ENCODE data around the gene PRG3.
A peak's percentile ranks its signal among the peaks of the same experiment; 100 is the strongest.

The PRG3 gene

GRCh38 chr11:57359396-57359795 lies 21.6 kb downstream of the PRG3 start:
- DNase-seq (ENCODE audit: low spot score): no peak

- no peak for DNase-seq (ENCODE audit: low spot score)
Observed at GRCh38 chr11:57358991-57359390, 22.0 kb downstream of the PRG3 start.

GRCh38 chr11:57358543-57358961 lies 22.4 kb downstream of the PRG3 start:
- DNase-seq (ENCODE audit: low spot score): no peak

GRCh38 chr11:57357856-57358255 lies 23.1 kb downstream of the PRG3 start:
- no peak for DNase-seq (ENCODE audit: low spot score)

GRCh38 chr11:57357310-57357709 lies 23.6 kb downstream of the PRG3 start:
- DNase-seq (ENCODE audit: low spot score): no peak

GRCh38 chr11:57356268-57356667 lies 24.7 kb downstream of the PRG3 start:
- no peak for DNase-seq (ENCODE audit: low spot score)

- DNase-seq (ENCODE audit: low spot score): no peak
Observed at GRCh38 chr11:57354699-57355098, 26.3 kb downstream of the PRG3 start.

GRCh38 chr11:57353852-57354251 lies 27.1 kb downstream of the PRG3 start:
- DNase-seq (ENCODE audit: low spot score): no peak

GRCh38 chr11:57353446-57353845 lies 27.5 kb downstream of the PRG3 start:
- no peak for DNase-seq (ENCODE audit: low spot score)

GRCh38 chr11:57353036-57353435 lies 27.9 kb downstream of the PRG3 start:
- no peak for DNase-seq (ENCODE audit: low spot score)

GRCh38 chr11:57349491-57350274 lies 31.3 kb downstream of the PRG3 start:
- peak; percentile 59 for DNase-seq (ENCODE audit: low spot score)

- DNase-seq (ENCODE audit: low spot score): no peak
Observed at GRCh38 chr11:57348636-57349313, 32.2 kb downstream of the PRG3 start.

- no peak for DNase-seq (ENCODE audit: low spot score)
Observed at GRCh38 chr11:57348052-57348451, 32.9 kb downstream of the PRG3 start.

- DNase-seq (ENCODE audit: low spot score): no peak
Observed at GRCh38 chr11:57347336-57347735, 33.6 kb downstream of the PRG3 start.

GRCh38 chr11:57345555-57346211 lies 35.3 kb downstream of the PRG3 start:
- DNase-seq (ENCODE audit: low spot score): peak; percentile 69

- DNase-seq (ENCODE audit: low spot score): no peak
Observed at GRCh38 chr11:57344826-57345225, 36.1 kb downstream of the PRG3 start.

- DNase-seq (ENCODE audit: low spot score): no peak
Observed at GRCh38 chr11:57343825-57344224, 37.1 kb downstream of the PRG3 start.

GRCh38 chr11:57342702-57343101 lies 38.2 kb downstream of the PRG3 start:
- DNase-seq (ENCODE audit: low spot score): no peak

GRCh38 chr11:57341250-57341808 lies 39.6 kb downstream of the PRG3 start:
- DNase-seq (ENCODE audit: low spot score): no peak

- no peak for DNase-seq (ENCODE audit: low spot score)
Observed at GRCh38 chr11:57340039-57340615, 40.8 kb downstream of the PRG3 start.

- no peak for DNase-seq (ENCODE audit: low spot score)
Observed at GRCh38 chr11:57339328-57339727, 41.6 kb downstream of the PRG3 start.

- DNase-seq (ENCODE audit: low spot score): no peak
Observed at GRCh38 chr11:57338142-57338541, 42.8 kb downstream of the PRG3 start, which contains the start of gene P2RX3. TSS of gene P2RX3 (plus strand) at chr11:57338352. CDS start at chr11:57338551, 199 bp downstream.
